IgD-negative memory B cell (primary cell): ENCODE results near the gene MED9. TPM values are rescaled to one million over a fixed set of nuclear protein-coding genes. Genes with fewer than 3 reads are reported as not detected.
A peak's percentile ranks its signal among the peaks of the same experiment; 100 is the strongest.

Experiments
- H3K27ac Mint-ChIP-seq, 3 donors: one replicate each; pipeline ENCODE4 v1.8.0; 2020 to 2022; ENCODE audit warnings: mild to moderate bottlenecking in 3 of 3, mixed read lengths in 3 of 3, moderate library complexity in 1 of 3
- H3K27me3 Mint-ChIP-seq: one replicate; pipeline ENCODE4 v1.8.0; 2021; ENCODE audit warnings: mixed read lengths
- H3K36me3 Mint-ChIP-seq: one replicate; pipeline ENCODE4 v1.8.0; 2020; ENCODE audit warnings: mild to moderate bottlenecking, mixed read lengths
- H3K4me1 Mint-ChIP-seq, 3 donors: one replicate each; pipeline ENCODE4 v1.8.0; 2020 to 2022; ENCODE audit warnings: mixed read lengths in 3 of 3, mild to moderate bottlenecking in 1 of 3
- H3K4me3 Mint-ChIP-seq, 4 donors: one replicate each; pipeline ENCODE4 v1.8.0; 2020 to 2022; ENCODE audit warnings: mild to moderate bottlenecking in 4 of 4, mixed read lengths in 4 of 4, moderate library complexity in 3 of 4
- H3K9me3 Mint-ChIP-seq, 3 donors: one replicate each; pipeline ENCODE4 v1.8.0; 2020 to 2021; ENCODE audit warnings: mixed read lengths in 3 of 3, mild to moderate bottlenecking in 1 of 3
- polyA plus RNA-seq: library from polyadenylated mRNA; unstranded; fragments of 300-500 nt; fragmentation: Illumina TruSeq; gene quantifications from one replicate; pipeline ENCODE4 v1.2.3, GENCODE V29; 2021

Gene MED9
- polyA plus RNA-seq, 1 donor from 2014 or later, result 18.1 TPM

GRCh38 chr17:17491031-17491471, 14.3 kb downstream of the MED9 start:
- Mint-ChIP-seq H3K4me3 (no peak overlapping the region), H3K36me3 (peaks cover 2% of the 10 kb centered on the region), H3K4me1 (peaks cover 0 to 8% (median 7%) of the 10 kb centered on the region in 3 donors), H3K27me3 (peaks cover 14% of the 10 kb centered on the region), H3K9me3 (no peaks in the 10 kb centered on the region), H3K27ac (no peak overlapping the region)

- Mint-ChIP-seq H3K27ac (peak overlapping the region in 1 of 3 donors; percentile 40), H3K4me3 (no peak overlapping the region), H3K36me3 (peaks cover 2% of the 10 kb centered on the region), H3K9me3 (no peaks in the 10 kb centered on the region), H3K4me1 (peaks cover 0 to 8% (median 7%) of the 10 kb centered on the region in 3 donors), H3K27me3 (peaks cover 14% of the 10 kb centered on the region)
These were observed 14.8 kb downstream of the MED9 start for GRCh38 chr17:17491546-17491988.

GRCh38 chr17:17492085-17492484, 15.3 kb downstream of the MED9 start:
- peaks cover 0 to 8% (median 7%) of the 10 kb centered on the region in 3 donors for H3K4me1 Mint-ChIP-seq
- peaks cover 2% of the 10 kb centered on the region for H3K36me3 Mint-ChIP-seq
- H3K27ac Mint-ChIP-seq, result no peak overlapping the region
- H3K9me3 Mint-ChIP-seq, result no peaks in the 10 kb centered on the region
- H3K27me3 Mint-ChIP-seq, result peaks cover 14% of the 10 kb centered on the region
- no peak overlapping the region for H3K4me3 Mint-ChIP-seq

GRCh38 chr17:17492571-17492970, 15.8 kb downstream of the MED9 start:
- H3K36me3 Mint-ChIP-seq, result peaks cover 2% of the 10 kb centered on the region
- peaks cover 14% of the 10 kb centered on the region for H3K27me3 Mint-ChIP-seq

GRCh38 chr17:17493249-17493985, 16.6 kb downstream of the MED9 start:
- Mint-ChIP-seq H3K9me3 (no peaks in the 10 kb centered on the region), H3K4me1 (peaks cover 0 to 9% (median 8%) of the 10 kb centered on the region in 3 donors), H3K4me3 (peak overlapping the region in 1 of 4 donors; percentile 45), H3K27me3 (peaks cover 16% of the 10 kb centered on the region), H3K27ac (no peak overlapping the region), H3K36me3 (no peaks in the 10 kb centered on the region)

More at GRCh38 chr17:17492571-17492970, 15.8 kb downstream of the MED9 start:
- H3K4me1 Mint-ChIP-seq, result peaks cover 0 to 8% (median 7%) of the 10 kb centered on the region in 3 donors
- no peaks in the 10 kb centered on the region for H3K9me3 Mint-ChIP-seq
- peak overlapping the region in 1 of 3 donors; percentile 59 for H3K27ac Mint-ChIP-seq
- H3K4me3 Mint-ChIP-seq, result no peak overlapping the region

- H3K27ac Mint-ChIP-seq, result no peak overlapping the region
- H3K4me1 Mint-ChIP-seq, result peaks cover 0 to 9% (median 8%) of the 10 kb centered on the region in 3 donors
- no peaks in the 10 kb centered on the region for H3K36me3 Mint-ChIP-seq
- H3K27me3 Mint-ChIP-seq, result peaks cover 16% of the 10 kb centered on the region
- no peaks in the 10 kb centered on the region for H3K9me3 Mint-ChIP-seq
- H3K4me3 Mint-ChIP-seq, result peak overlapping the region in 2 of 4 donors; percentile 67 to 74
These were observed 17.2 kb downstream of the MED9 start for GRCh38 chr17:17493986-17494466.

GRCh38 chr17:17494499-17494869, 17.7 kb downstream of the MED9 start:
- Mint-ChIP-seq H3K4me1 (peaks cover 0 to 9% (median 8%) of the 10 kb centered on the region in 3 donors), H3K27ac (no peak overlapping the region), H3K4me3 (peak overlapping the region; percentile 51 to 83 (median 70)), H3K36me3 (no peaks in the 10 kb centered on the region), H3K9me3 (no peaks in the 10 kb centered on the region), H3K27me3 (peaks cover 16% of the 10 kb centered on the region)

- no peaks in the 10 kb centered on the region for H3K9me3 Mint-ChIP-seq
- H3K27me3 Mint-ChIP-seq, result peaks cover 16% of the 10 kb centered on the region
- H3K27ac Mint-ChIP-seq, result peak overlapping the region in 1 of 3 donors; percentile 67
- H3K4me3 Mint-ChIP-seq, result peak overlapping the region; percentile 77 to 95 (median 82)
- H3K36me3 Mint-ChIP-seq, result no peaks in the 10 kb centered on the region
- H3K4me1 Mint-ChIP-seq, result peaks cover 0 to 9% (median 8%) of the 10 kb centered on the region in 3 donors
These were observed 18.2 kb downstream of the MED9 start for GRCh38 chr17:17494870-17495535.

- H3K4me3 Mint-ChIP-seq, result peak overlapping the region; percentile 77 to 95 (median 85)
- peaks cover 0 to 9% (median 8%) of the 10 kb centered on the region in 3 donors for H3K4me1 Mint-ChIP-seq
- H3K27ac Mint-ChIP-seq, result no peak overlapping the region
- no peaks in the 10 kb centered on the region for H3K36me3 Mint-ChIP-seq
- H3K27me3 Mint-ChIP-seq, result peaks cover 16% of the 10 kb centered on the region
- no peaks in the 10 kb centered on the region for H3K9me3 Mint-ChIP-seq
These were observed 18.9 kb downstream of the MED9 start for GRCh38 chr17:17495536-17496188.

GRCh38 chr17:17496189-17497064, 19.6 kb downstream of the MED9 start, which contains the start of gene RASD1:
RASD1 (minus strand) TSS chr17:17496395; CDS start chr17:17496181, 214 bp downstream.
- no peaks in the 10 kb centered on the region for H3K9me3 Mint-ChIP-seq
- H3K4me3 Mint-ChIP-seq, result peak within 1 kb of the TSS; percentile 77 to 95 (median 85)
- H3K27me3 Mint-ChIP-seq, result peaks cover 16% of the 10 kb centered on the region
- H3K36me3 Mint-ChIP-seq, result no peaks in the 10 kb centered on the region
- peaks cover 0 to 9% (median 8%) of the 10 kb centered on the region in 3 donors for H3K4me1 Mint-ChIP-seq
- no peak within 1 kb of the TSS for H3K27ac Mint-ChIP-seq

- H3K27ac Mint-ChIP-seq, result no peak overlapping the region
- H3K27me3 Mint-ChIP-seq, result peaks cover 16% of the 10 kb centered on the region
- H3K36me3 Mint-ChIP-seq, result no peaks in the 10 kb centered on the region
- H3K9me3 Mint-ChIP-seq, result no peaks in the 10 kb centered on the region
- H3K4me3 Mint-ChIP-seq, result peak overlapping the region; percentile 33 to 87 (median 56)
- H3K4me1 Mint-ChIP-seq, result peaks cover 0 to 9% (median 6%) of the 10 kb centered on the region in 3 donors
These were observed 20.5 kb downstream of the MED9 start for GRCh38 chr17:17497065-17497844.

GRCh38 chr17:17497845-17498520, 21.2 kb downstream of the MED9 start:
- Mint-ChIP-seq H3K9me3 (no peaks in the 10 kb centered on the region), H3K36me3 (no peaks in the 10 kb centered on the region), H3K4me1 (peaks cover 0 to 9% (median 6%) of the 10 kb centered on the region in 3 donors), H3K27me3 (peaks cover 16% of the 10 kb centered on the region), H3K4me3 (peak overlapping the region in 2 of 4 donors; percentile 1 to 26), H3K27ac (no peak overlapping the region)
